ENCODE data around the gene GATA2. TPM values are rescaled to one million over a fixed set of nuclear protein-coding genes. Genes with fewer than 3 reads are reported as not detected.

GATA2 gene
- polyA plus RNA-seq, 1 experiment, result 4.8 TPM

GRCh38 chr3:128455116-128455515 is 37.9 kb downstream of the GATA2 start:
- no peak for TF ChIP-seq CTCF (IDR thresholded peaks at IDR 0.05; ENCODE audit: low read depth, low read length)
- Histone ChIP-seq H3K9me3 (ENCODE audit: control insufficient read depth, insufficient read depth, low read length) (no peaks in the 10 kb centered on the region; the same call in 1 of the 2 replicates), H3K27me3 (ENCODE audit: control insufficient read depth, insufficient read depth, low read length) (peaks cover 58% of the 10 kb centered on the region), H3K27ac (ENCODE audit: low read depth, low read length) (no peak overlapping the region), H3K4me3 (ENCODE audit: low read depth, low read length) (no peak overlapping the region)
- CTCF ChIA-PET, result no interaction called here
- no peak for DNase-seq (ENCODE audit: low read depth, low spot score)
- POLR2A ChIA-PET, result no interaction called here

- ChIA-PET POLR2A (no interaction called here), CTCF (no interaction called here)
- H3K27me3 ChIP-seq (ENCODE audit: control insufficient read depth, insufficient read depth, low read length), result peaks cover 53% of the 10 kb centered on the region
- H3K27ac ChIP-seq (ENCODE audit: low read depth, low read length), result no peak overlapping the region
- TF ChIP-seq CTCF (IDR thresholded peaks at IDR 0.05; ENCODE audit: low read depth, low read length), result no peak
- no peak for DNase-seq (ENCODE audit: low read depth, low spot score)
- H3K4me3 ChIP-seq (ENCODE audit: low read depth, low read length), result no peak overlapping the region
- no peaks in the 10 kb centered on the region; the same call in 1 of the 2 replicates for H3K9me3 ChIP-seq (ENCODE audit: control insufficient read depth, insufficient read depth, low read length)
Observed at GRCh38 chr3:128454310-128454618, 38.7 kb downstream of the GATA2 start.

- Histone ChIP-seq H3K4me3 (ENCODE audit: low read depth, low read length) (no peak overlapping the region), H3K27ac (ENCODE audit: low read depth, low read length) (no peak overlapping the region), H3K9me3 (ENCODE audit: control insufficient read depth, insufficient read depth, low read length) (no peaks in the 10 kb centered on the region; the same call in 1 of the 2 replicates), H3K27me3 (ENCODE audit: control insufficient read depth, insufficient read depth, low read length) (peaks cover 50% of the 10 kb centered on the region)
- no peak for DNase-seq (ENCODE audit: low read depth, low spot score)
- CTCF ChIA-PET, result no interaction called here
- POLR2A ChIA-PET, result no interaction called here
- no peak for TF ChIP-seq CTCF (IDR thresholded peaks at IDR 0.05; ENCODE audit: low read depth, low read length)
Observed at GRCh38 chr3:128453501-128454309, 39.3 kb downstream of the GATA2 start.

GRCh38 chr3:128452678-128453275 is 40.2 kb downstream of the GATA2 start:
- H3K4me3 ChIP-seq (ENCODE audit: low read depth, low read length), result no peak overlapping the region
- ChIA-PET CTCF (no interaction called here), POLR2A (no interaction called here)
- peaks cover 45% of the 10 kb centered on the region for H3K27me3 ChIP-seq (ENCODE audit: control insufficient read depth, insufficient read depth, low read length)
- no peak overlapping the region for H3K27ac ChIP-seq (ENCODE audit: low read depth, low read length)
- TF ChIP-seq CTCF (IDR thresholded peaks at IDR 0.05; ENCODE audit: low read depth, low read length), result no peak
- DNase-seq (ENCODE audit: low read depth, low spot score), result no peak
- H3K9me3 ChIP-seq (ENCODE audit: control insufficient read depth, insufficient read depth, low read length), result no peaks in the 10 kb centered on the region; the same call in 1 of the 2 replicates

GRCh38 chr3:128452120-128452519 is 40.9 kb downstream of the GATA2 start:
- ChIA-PET CTCF (no interaction called here), POLR2A (no interaction called here)
- no peak for TF ChIP-seq CTCF (IDR thresholded peaks at IDR 0.05; ENCODE audit: low read depth, low read length)
- Histone ChIP-seq H3K27me3 (ENCODE audit: control insufficient read depth, insufficient read depth, low read length) (peaks cover 40% of the 10 kb centered on the region), H3K9me3 (ENCODE audit: control insufficient read depth, insufficient read depth, low read length) (no peaks in the 10 kb centered on the region; the same call in 1 of the 2 replicates), H3K4me3 (ENCODE audit: low read depth, low read length) (no peak overlapping the region), H3K27ac (ENCODE audit: low read depth, low read length) (no peak overlapping the region)
- no peak for DNase-seq (ENCODE audit: low read depth, low spot score)
